H1 (cell line): Measurements from ENCODE around the gene WDR1.

Source experiments
- POLR2A ChIP-seq, 2 experiments: IDR thresholded peaks; 1 replicate in 1 of 2; 2 replicates in 1 of 2; pipeline ENCODE4 v1.6.1; 2011; ENCODE audit warnings: low read depth in 2 of 2, low read length in 2 of 2, mild to moderate bottlenecking in 2 of 2; ENCODE audit errors: control extremely low read depth in 1 of 2
- RFX5 ChIP-seq: IDR thresholded peaks from 2 replicates; pipeline ENCODE4 v1.6.1; 2011; ENCODE audit warnings: low read depth, low read length, improper control_type of control experiment, borderline replicate concordance
- SUZ12 ChIP-seq: fragments of 200-600 bp; sonication (generic); IDR thresholded peaks from 2 replicates; pipeline ENCODE4 v1.6.1; 2012; ENCODE audit warnings: mild to moderate bottlenecking, inconsistent platforms, low read length, moderate library complexity, mixed read lengths

DNA sequence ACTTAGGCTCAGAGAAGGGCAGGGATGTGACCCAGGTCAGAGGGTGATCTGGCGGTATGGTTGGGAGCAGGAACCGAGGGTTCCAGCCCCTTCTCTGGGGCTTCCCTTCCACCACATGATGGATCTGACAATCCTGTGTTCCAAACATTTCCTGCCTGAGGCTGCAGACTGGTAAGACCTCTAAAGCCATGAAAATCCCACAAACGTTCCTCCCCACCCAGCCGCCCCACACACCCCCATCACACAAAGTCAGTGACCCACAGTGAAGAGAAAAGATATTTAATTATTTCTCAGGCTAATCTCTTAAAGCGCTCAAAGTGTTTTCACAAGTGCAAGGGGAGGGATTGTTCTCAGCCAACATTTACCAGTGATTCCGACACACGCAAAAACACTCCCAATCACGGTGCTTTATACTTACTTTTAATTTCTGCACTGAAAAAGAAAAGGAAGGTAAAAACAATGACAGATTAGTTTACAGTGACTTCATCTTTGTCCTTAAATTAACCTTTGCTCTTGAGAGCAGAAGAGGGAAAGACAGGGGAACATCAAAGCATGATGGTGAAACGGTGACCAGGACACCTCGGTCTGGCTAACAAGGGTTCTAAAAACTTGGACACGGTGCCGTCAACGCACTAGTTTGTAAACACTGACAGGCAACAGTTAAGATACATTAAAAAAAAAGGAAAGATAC, 42.4 kb downstream of the WDR1 start:
- TF ChIP-seq POLR2A (IDR thresholded peaks at IDR 0.05; ENCODE audit: control extremely low read depth in 1 of 2, low read depth in 2 of 2, low read length in 2 of 2), result 0 out of 3 replicates have a peak, but pooled peaks of 1 of the 2 experiments have one; percentile 7
- no peak for TF ChIP-seq SUZ12
- no peak for TF ChIP-seq RFX5
